ENCODE measurements around the gene HDAC4. TPM values are rescaled to one million over a fixed set of nuclear protein-coding genes. Genes with fewer than 3 reads are reported as not detected.

HDAC4 gene
- polyA plus RNA-seq, 2 of the 4 experiments (the other 2 are of a cell fraction) = 8.6 to 10.4 TPM

DNA sequence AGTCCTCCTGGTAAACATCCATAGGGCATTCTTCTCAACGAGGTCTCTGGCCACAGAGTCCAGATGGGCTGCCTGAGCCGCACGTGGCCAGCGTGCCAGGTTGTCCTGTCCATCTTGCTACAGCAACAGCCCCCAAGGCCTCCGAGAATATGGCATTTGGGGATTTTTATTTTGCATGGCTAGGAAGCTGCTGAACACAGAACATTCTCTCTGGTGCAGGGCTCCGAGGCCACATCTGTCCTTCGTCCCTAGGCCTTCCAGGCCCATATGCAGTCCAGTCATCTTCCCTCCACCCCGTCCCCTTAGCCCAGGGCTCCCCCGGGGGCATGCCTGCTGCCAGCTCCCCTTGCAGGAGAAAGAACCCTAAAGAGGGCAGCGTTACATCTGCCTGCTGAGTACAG, 2.3 kb downstream of the HDAC4 start:
- no peak for FAIRE-seq
- WGBS (ENCODE audit: missing lambda C conversion rate) = 81% methylated on average over 10 of the region's 10 CpGs
- no peak for ATAC-seq
- no peak for DNase-seq (ENCODE audit: low read depth in 1 of 2, low spot score in 1 of 2)
- ChIA-PET POLR2A (no interaction called here), CTCF (interaction anchor here (1.5 to 2.1 kb wide), 2 partner anchors 9 to 254 kb away, joined by 3 to 5 read pairs; no protein-coding TSS in a partner anchor)
- Histone ChIP-seq H3K4me3 (no peak overlapping the region; the same call in 2 of the 3 replicates), H3K27ac (peak overlapping the region in 1 of 2 experiments; percentile 46; a peak in 3 of 6 replicates), H3K9me3 (no peaks in the 10 kb centered on the region), H3K4me2 (peak overlapping the region; percentile 96), H3K4me1 (peaks cover 17% of the 10 kb centered on the region)
- TF ChIP-seq HOXB5 (CRISPR knock-in tag; IDR thresholded peaks at IDR 0.05) (no peak), ESRRA (IDR thresholded peaks at IDR 0.05; ENCODE audit: borderline replicate concordance, low read length) (no peak), REST (IDR thresholded peaks at IDR 0.05) (no peak), EHMT2 (IDR thresholded peaks at IDR 0.05; ENCODE audit: low read depth) (no peak), ZC3H11A (IDR thresholded peaks at IDR 0.05) (no peak), CTCF (IDR thresholded peaks at IDR 0.05) (no peak), JUN (IDR thresholded peaks at IDR 0.05) (no peak), NPAS2 (CRISPR knock-in tag; IDR thresholded peaks at IDR 0.05; ENCODE audit: borderline replicate concordance) (no peak), HES2 (IDR thresholded peaks at IDR 0.05) (no peak), TP53 (CRISPR knock-in tag; IDR thresholded peaks at IDR 0.05) (no peak), FOXS1 (CRISPR knock-in tag; IDR thresholded peaks at IDR 0.05) (no peak), HDAC2 (IDR thresholded peaks at IDR 0.05) (no peak)
- TF ChIP-seq, protein P1, sequence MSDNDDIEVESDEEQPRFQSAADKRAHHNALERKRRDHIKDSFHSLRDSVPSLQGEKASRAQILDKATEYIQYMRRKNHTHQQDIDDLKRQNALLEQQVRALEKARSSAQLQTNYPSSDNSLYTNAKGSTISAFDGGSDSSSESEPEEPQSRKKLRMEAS (IDR thresholded peaks at IDR 0.05) = no peak

DNA sequence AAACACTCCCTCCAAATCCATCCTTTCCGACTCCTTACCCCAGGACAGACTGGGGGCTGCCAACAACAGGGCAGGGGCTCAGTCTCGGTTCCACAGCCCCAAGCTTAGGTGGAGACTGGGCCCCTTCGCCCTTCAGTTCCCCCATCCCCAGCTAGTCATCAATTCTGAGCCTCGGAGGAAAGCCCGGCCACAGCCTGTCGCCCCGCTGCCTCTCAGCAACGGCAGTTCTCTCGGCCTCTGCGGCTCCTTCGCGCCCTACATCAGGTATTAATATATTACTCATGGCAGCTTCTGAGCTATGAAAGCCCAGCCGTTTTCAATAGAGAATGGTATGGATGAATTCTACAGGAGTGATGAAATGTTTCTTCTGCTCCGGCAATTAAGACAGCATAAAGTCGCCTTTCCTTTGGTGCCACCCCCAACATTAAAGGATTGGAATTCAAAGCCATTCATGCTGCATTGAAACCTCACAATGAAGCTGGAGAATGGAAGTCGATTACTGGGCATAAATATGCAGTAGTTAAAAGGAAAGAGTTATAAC, 2.8 kb downstream of the HDAC4 start:
- POLR2A ChIA-PET = no interaction called here

More for the DNA sequence above, 2.8 kb downstream of the HDAC4 start:
- CTCF ChIA-PET = interaction anchor here (1.2 to 2.1 kb wide), 3 partner anchors 9 to 746 kb away, joined by 3 to 5 read pairs (median 3); no protein-coding TSS in a partner anchor
- no peaks in the 10 kb centered on the region for H3K9me3 ChIP-seq
- no peak overlapping the region; the same call in 2 of the 3 replicates for H3K4me2 ChIP-seq
- no peak for DNase-seq (ENCODE audit: low read depth in 1 of 2, low spot score in 1 of 2)
- H3K27ac ChIP-seq = no peak overlapping the region
- H3K4me1 ChIP-seq = peaks cover 17% of the 10 kb centered on the region
- H3K4me3 ChIP-seq = no peak overlapping the region
- no peak for ATAC-seq
- WGBS (ENCODE audit: missing lambda C conversion rate) = 89% methylated on average over 15 of the region's 16 CpGs
- FAIRE-seq = no peak
- TF ChIP-seq PBX3 (IDR thresholded peaks at IDR 0.05) (no peak), HOXA7 (CRISPR knock-in tag; IDR thresholded peaks at IDR 0.05) (no peak), USF2 (IDR thresholded peaks at IDR 0.05) (no peak), RARB (CRISPR knock-in tag; IDR thresholded peaks at IDR 0.05) (no peak), ATOH8 (CRISPR knock-in tag; IDR thresholded peaks at IDR 0.05; ENCODE audit: low read depth) (no peak), GATA3 (IDR thresholded peaks at IDR 0.05; ENCODE audit: borderline replicate concordance) (no peak), HES2 (IDR thresholded peaks at IDR 0.05) (no peak), CTCF (IDR thresholded peaks at IDR 0.05) (no peak)
- TF ChIP-seq, protein P2, sequence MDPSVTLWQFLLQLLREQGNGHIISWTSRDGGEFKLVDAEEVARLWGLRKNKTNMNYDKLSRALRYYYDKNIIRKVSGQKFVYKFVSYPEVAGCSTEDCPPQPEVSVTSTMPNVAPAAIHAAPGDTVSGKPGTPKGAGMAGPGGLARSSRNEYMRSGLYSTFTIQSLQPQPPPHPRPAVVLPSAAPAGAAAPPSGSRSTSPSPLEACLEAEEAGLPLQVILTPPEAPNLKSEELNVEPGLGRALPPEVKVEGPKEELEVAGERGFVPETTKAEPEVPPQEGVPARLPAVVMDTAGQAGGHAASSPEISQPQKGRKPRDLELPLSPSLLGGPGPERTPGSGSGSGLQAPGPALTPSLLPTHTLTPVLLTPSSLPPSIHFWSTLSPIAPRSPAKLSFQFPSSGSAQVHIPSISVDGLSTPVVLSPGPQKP (IDR thresholded peaks at IDR 0.05; ENCODE audit: low read depth, low read length) = no peak

Data from A549 (cell line).